GM12878 (cell line): ENCODE results near the gene MOXD1. TPM values are rescaled to one million over a fixed set of nuclear protein-coding genes. Genes with fewer than 3 reads are reported as not detected.

ENCODE experiments used
- ASH2L ChIP-seq: fragments of 300-600, 200-600 bp; sonication (generic); IDR thresholded peaks from 2 replicates; pipeline ENCODE4 v1.6.1; 2017; ENCODE audit warnings: low read depth, mild to moderate bottlenecking, borderline replicate concordance
- ATF7 ChIP-seq: fragments of 450-650 bp; IDR thresholded peaks from 2 replicates; pipeline ENCODE4 v1.6.1; 2016; ENCODE audit warnings: low read depth, mild to moderate bottlenecking
- BCL11A ChIP-seq: IDR thresholded peaks from 2 replicates; pipeline ENCODE4 v1.6.1; 2011; ENCODE audit warnings: low read depth, low read length
- BHLHE40 ChIP-seq, 2 experiments: fragments of 450-650 bp in 1 of 2; IDR thresholded peaks; 2 replicates each; pipeline ENCODE4 v1.6.1; 2011 to 2017; ENCODE audit warnings: low read depth in 2 of 2, borderline replicate concordance in 1 of 2, improper control_type of control experiment in 1 of 2, low read length in 1 of 2, mild to moderate bottlenecking in 1 of 2
- BRCA1 ChIP-seq: IDR thresholded peaks from 2 replicates; pipeline ENCODE4 v1.6.1; 2011; ENCODE audit warnings: low read depth, low read length, improper control_type of control experiment
- CBFB ChIP-seq: IDR thresholded peaks from 2 replicates; pipeline ENCODE4 v1.6.1; 2016; ENCODE audit warnings: antibody characterized with exemption, low read depth
- CTCF ChIP-seq, 3 experiments: IDR thresholded peaks in 2 of 3; conservative IDR thresholded peaks in 1 of 3; 2 replicates each; pipeline ENCODE4 v1.5.1; 2011; ENCODE audit warnings: low read depth in 3 of 3, low read length in 3 of 3, mild to moderate bottlenecking in 3 of 3, control low read depth in 2 of 3, moderate library complexity in 2 of 3, inconsistent platforms in 1 of 3, mixed read lengths in 1 of 3; ENCODE audit not compliant: control insufficient read depth in 2 of 3, insufficient read depth in 1 of 3; ENCODE audit errors: extremely low read depth in 1 of 3
- EED ChIP-seq: sonication (generic); IDR thresholded peaks from 2 replicates; pipeline ENCODE4 v1.6.1; 2016; ENCODE audit warnings: antibody characterized with exemption, low read depth
- ELK1 ChIP-seq: IDR thresholded peaks from 2 replicates; pipeline ENCODE4 v1.6.1; 2012; ENCODE audit warnings: low read depth, low read length, improper control_type of control experiment
- FOXM1 ChIP-seq: IDR thresholded peaks from 2 replicates; pipeline ENCODE4 v1.6.1; 2012; ENCODE audit warnings: low read depth, mild to moderate bottlenecking, inconsistent platforms, low read length, moderate library complexity
- MXI1 ChIP-seq: fragments of 150-350 bp; IDR thresholded peaks from 2 replicates; pipeline ENCODE4 v1.6.1; 2011; ENCODE audit warnings: low read depth, mild to moderate bottlenecking, inconsistent platforms, low read length, improper control_type of control experiment
- NR2F1 ChIP-seq: fragments of 450-650 bp; conservative IDR thresholded peaks from 2 replicates; pipeline ENCODE4 v1.6.1; 2017; ENCODE audit warnings: mild to moderate bottlenecking
- PML ChIP-seq: IDR thresholded peaks from 2 replicates; pipeline ENCODE4 v1.6.1; 2012; ENCODE audit warnings: low read length, inconsistent platforms
- POLR2A ChIP-seq: IDR thresholded peaks from 2 replicates; pipeline ENCODE4 v1.6.1; 2011; ENCODE audit warnings: low read depth, mild to moderate bottlenecking, low read length
- RAD51 ChIP-seq: fragments of 450-650 bp; IDR thresholded peaks from 2 replicates; pipeline ENCODE4 v1.6.1; 2016; ENCODE audit warnings: moderate library complexity, mild to moderate bottlenecking, inconsistent platforms
- RB1 ChIP-seq: fragments of 450-650 bp; formaldehyde crosslinking; IDR thresholded peaks from 2 replicates; pipeline ENCODE4 v1.6.1; 2017; ENCODE audit warnings: mild to moderate bottlenecking, borderline replicate concordance
- SMAD5 ChIP-seq: IDR thresholded peaks from 2 replicates; pipeline ENCODE4 v1.6.1; 2016; ENCODE audit warnings: antibody characterized with exemption, low read depth
- SMARCA5 ChIP-seq: fragments of 450-650 bp; IDR thresholded peaks from 2 replicates; pipeline ENCODE4 v1.6.1; 2017; ENCODE audit warnings: mild to moderate bottlenecking
- SMC3 ChIP-seq: IDR thresholded peaks from 2 replicates; pipeline ENCODE4 v1.6.1; 2011; ENCODE audit warnings: low read length, improper control_type of control experiment, borderline replicate concordance
- SPI1 ChIP-seq: IDR thresholded peaks from 2 replicates; pipeline ENCODE4 v1.6.1; 2011; ENCODE audit warnings: low read depth, mild to moderate bottlenecking, low read length, moderate library complexity, borderline replicate concordance; ENCODE audit not compliant: insufficient read depth
- TBL1XR1 ChIP-seq: IDR thresholded peaks from 2 replicates; pipeline ENCODE4 v1.6.1; 2012; ENCODE audit warnings: low read depth, low read length, improper control_type of control experiment
- ZNF687 ChIP-seq: fragments of 450-650 bp; IDR thresholded peaks from 2 replicates; pipeline ENCODE4 v1.6.1; 2017; ENCODE audit warnings: mild to moderate bottlenecking, moderate library complexity
- polyA plus RNA-seq, 11 experiments: library from polyadenylated mRNA; depleted of rRNA in 4 of 11; unstranded in 6 of 11; stranded (reverse) in 5 of 11; fragments of >200 nt; fragmentation: Nextera tagmentation in 4 of 11; fragmentation: Illumina TruSeq in 1 of 11; extraction: Ambion mirVana in 4 of 11; extraction: Trizol in 1 of 11; gene quantifications; 1 replicate in 1 of 11; 2 replicates in 10 of 11; pipeline versions ENCODE4 v1.2.1 to v1.2.3, GENCODE V29; 2011 to 2016; ENCODE audit warnings: inconsistent platforms in 2 of 11, missing spikeins in 2 of 11, low read depth in 1 of 11
- total RNA-seq, 4 experiments: library from RNA; depleted of rRNA in 3 of 4; stranded (reverse); fragments of >200 nt in 3 of 4; fragmentation: Illumina TruSeq in 1 of 4; extraction: Trizol in 1 of 4; gene quantifications; 2 replicates each; pipeline versions ENCODE4 v1.2.1 to v1.2.3, GENCODE V29; 2013 to 2021
- TF ChIP-seq, protein P1 (sequence below): fragments of 450-650 bp; IDR thresholded peaks from 2 replicates; pipeline ENCODE4 v1.6.1; 2016; ENCODE audit warnings: mild to moderate bottlenecking
- TF ChIP-seq, protein P2 (sequence below): IDR thresholded peaks from 2 replicates; pipeline ENCODE4 v1.6.1; 2011; ENCODE audit warnings: low read depth, mild to moderate bottlenecking, low read length, moderate library complexity, borderline replicate concordance; ENCODE audit errors: extremely low read depth

Gene MOXD1
- total and polyA plus RNA-seq, 10 of the 15 experiments (the other 5 are each of a cell fraction or from before 2014, with no cell fraction given), result 0.03 to 2.1 (median 0.64) TPM

GRCh38 chr6:132279592-132280139 is 121.6 kb downstream of the MOXD1 start (continued):
- TF ChIP-seq, protein P1, sequence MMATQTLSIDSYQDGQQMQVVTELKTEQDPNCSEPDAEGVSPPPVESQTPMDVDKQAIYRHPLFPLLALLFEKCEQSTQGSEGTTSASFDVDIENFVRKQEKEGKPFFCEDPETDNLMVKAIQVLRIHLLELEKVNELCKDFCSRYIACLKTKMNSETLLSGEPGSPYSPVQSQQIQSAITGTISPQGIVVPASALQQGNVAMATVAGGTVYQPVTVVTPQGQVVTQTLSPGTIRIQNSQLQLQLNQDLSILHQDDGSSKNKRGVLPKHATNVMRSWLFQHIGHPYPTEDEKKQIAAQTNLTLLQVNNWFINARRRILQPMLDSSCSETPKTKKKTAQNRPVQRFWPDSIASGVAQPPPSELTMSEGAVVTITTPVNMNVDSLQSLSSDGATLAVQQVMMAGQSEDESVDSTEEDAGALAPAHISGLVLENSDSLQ, result no peak
- TF ChIP-seq EED (no peak), SMARCA5 (peak; percentile 65), RB1 (peak; percentile 89; the same call in 1 of the 2 replicates), SPI1 (no peak), BRCA1 (no peak), SMAD5 (no peak), BHLHE40 (IDR thresholded peaks at IDR 0.05; ENCODE audit: borderline replicate concordance in 1 of 2, low read depth in 2 of 2, low read length in 1 of 2) (peak in 1 of 2 experiments; percentile 25; a peak in 1 of 4 replicates), POLR2A (no peak), ZNF687 (no peak), SMC3 (peak; percentile 63), ATF7 (0 out of 2 replicates have a peak, but pooled peaks have one; percentile 19), BCL11A (no peak), CBFB (no peak), NR2F1 (no peak), CTCF (IDR thresholded peaks at IDR 0.05 in 2 of 3, conservative IDR thresholded peaks at IDR 0.05 in 1 of 3; ENCODE audit: control insufficient read depth in 2 of 3, extremely low read depth in 1 of 3, insufficient read depth in 1 of 3, low read depth in 3 of 3, low read length in 3 of 3) (peak; percentile 61 to 94 (median 63)), TBL1XR1 (no peak), ELK1 (0 out of 2 replicates have a peak, but pooled peaks have one; percentile 46), FOXM1 (peak; percentile 73), MXI1 (0 out of 2 replicates have a peak, but pooled peaks have one; percentile 20), ASH2L (no peak), PML (no peak), RAD51 (peak; percentile 44)
- TF ChIP-seq, protein P2, sequence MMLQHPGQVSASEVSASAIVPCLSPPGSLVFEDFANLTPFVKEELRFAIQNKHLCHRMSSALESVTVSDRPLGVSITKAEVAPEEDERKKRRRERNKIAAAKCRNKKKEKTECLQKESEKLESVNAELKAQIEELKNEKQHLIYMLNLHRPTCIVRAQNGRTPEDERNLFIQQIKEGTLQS, result peak; percentile 9; the same call in 1 of the 2 replicates
